HepG2 (cell line): ENCODE data around the gene TEX14. TPM values are rescaled to one million over a fixed set of nuclear protein-coding genes. Genes with fewer than 3 reads are reported as not detected.

Experiments
- ARID3A ChIP-seq: IDR thresholded peaks from 2 replicates; pipeline ENCODE4 v1.6.1; 2012; ENCODE audit warnings: low read depth, low read length, improper control_type of control experiment
- CREB3 ChIP-seq: sonication (generic); formaldehyde crosslinking; IDR thresholded peaks from 2 replicates; pipeline ENCODE4 v1.5.0; 2020; ENCODE audit warnings: missing genetic modification reagents
- EHMT2 ChIP-seq: fragments of 200-600 bp; sonication (generic); IDR thresholded peaks from 2 replicates; pipeline ENCODE4 v1.7.0; 2017; ENCODE audit warnings: antibody characterized with exemption, low read depth, low read length, borderline replicate concordance
- GABPB1 ChIP-seq: IDR thresholded peaks from 2 replicates; pipeline ENCODE4 v1.6.1; 2016; ENCODE audit warnings: mild to moderate bottlenecking, missing genetic modification reagents, moderate library complexity, missing compliant biosample characterization
- HDAC2 ChIP-seq: sonication (generic); formaldehyde crosslinking; IDR thresholded peaks from 2 replicates; pipeline ENCODE4 v1.4.0; 2020; ENCODE audit warnings: missing genetic modification reagents
- HNF1A ChIP-seq, 2 experiments: sonication (generic) in 1 of 2; formaldehyde crosslinking in 1 of 2; IDR thresholded peaks; 2 replicates each; pipeline versions ENCODE4 v1.4.0 to v1.6.1; 2016 to 2020; ENCODE audit warnings: borderline replicate concordance in 1 of 2, low read depth in 1 of 2, mild to moderate bottlenecking in 1 of 2, missing genetic modification reagents in 1 of 2
- HNF4G ChIP-seq, 2 experiments: sonication (generic) in 1 of 2; formaldehyde crosslinking in 1 of 2; IDR thresholded peaks; 2 replicates each; pipeline versions ENCODE4 v1.4.0 to v1.6.1; 2011 to 2020; ENCODE audit warnings: borderline replicate concordance in 2 of 2, low read depth in 2 of 2, mild to moderate bottlenecking in 2 of 2, low read length in 1 of 2, missing genetic modification reagents in 1 of 2, moderate library complexity in 1 of 2
- MED1 ChIP-seq: sonication (generic); formaldehyde crosslinking; IDR thresholded peaks from 2 replicates; pipeline ENCODE4 v1.4.0; 2020; ENCODE audit warnings: missing genetic modification reagents
- MEIS1 ChIP-seq: sonication (generic); formaldehyde crosslinking; IDR thresholded peaks from 2 replicates; pipeline ENCODE4 v1.9.0; 2021; ENCODE audit warnings: mild to moderate bottlenecking, missing genetic modification reagents, moderate library complexity, borderline replicate concordance
- NFYC ChIP-seq: IDR thresholded peaks from 2 replicates; pipeline ENCODE4 v1.6.1; 2016; ENCODE audit warnings: missing genetic modification reagents, missing compliant biosample characterization
- RCOR2 ChIP-seq: IDR thresholded peaks from 2 replicates; pipeline ENCODE4 v1.6.1; 2016; ENCODE audit warnings: missing biosample characterization, missing genetic modification reagents
- REL ChIP-seq: sonication (generic); formaldehyde crosslinking; conservative IDR thresholded peaks from 2 replicates; pipeline ENCODE4 v1.8.0; 2022; ENCODE audit warnings: mild to moderate bottlenecking, missing genetic modification reagents, moderate library complexity
- RFX3 ChIP-seq: IDR thresholded peaks from 2 replicates; pipeline ENCODE4 v1.6.1; 2016; ENCODE audit warnings: missing biosample characterization, missing genetic modification reagents
- U2AF2 ChIP-seq: fragments of 200-400 bp; formaldehyde crosslinking; IDR thresholded peaks from 2 replicates; pipeline ENCODE4 v1.6.1; 2017; ENCODE audit warnings: low read depth, mild to moderate bottlenecking, low read length
- XRCC5 ChIP-seq: fragments of 200-400 bp; formaldehyde crosslinking; optimal IDR thresholded peaks from 2 replicates; pipeline ENCODE3; 2017; ENCODE audit warnings: mild to moderate bottlenecking, low read length
- ZBTB25 ChIP-seq: IDR thresholded peaks from 2 replicates; pipeline ENCODE4 v1.6.1; 2018; ENCODE audit warnings: missing genetic modification reagents
- ZEB1 ChIP-seq: IDR thresholded peaks from 2 replicates; pipeline ENCODE4 v1.6.1; 2012; ENCODE audit warnings: mild to moderate bottlenecking, low read depth, inconsistent platforms; ENCODE audit not compliant: insufficient replicate concordance
- ZNF256 ChIP-seq: sonication (generic); formaldehyde crosslinking; conservative IDR thresholded peaks from 2 replicates; pipeline ENCODE4 v1.4.0; 2020; ENCODE audit warnings: missing genetic modification reagents
- ZNF350 ChIP-seq: sonication (generic); formaldehyde crosslinking; IDR thresholded peaks from 2 replicates; pipeline ENCODE4 v1.4.0; 2020; ENCODE audit warnings: mild to moderate bottlenecking, low read depth, missing genetic modification reagents, borderline replicate concordance
- ZNF788 ChIP-seq: sonication (generic); formaldehyde crosslinking; IDR thresholded peaks from 2 replicates; pipeline ENCODE4 v1.5.0; 2020; ENCODE audit warnings: mild to moderate bottlenecking, missing genetic modification reagents, borderline replicate concordance
- polyA plus RNA-seq, 8 experiments: library from polyadenylated mRNA; depleted of rRNA in 3 of 8; stranded (reverse) in 7 of 8; unstranded in 1 of 8; fragments of >200 nt; fragmentation: Illumina TruSeq in 4 of 8; extraction: Trizol in 4 of 8; gene quantifications; 2 replicates each; pipeline versions ENCODE4 v1.2.1 to v1.2.3, GENCODE V29; 2011 to 2016; ENCODE audit warnings: low read depth in 4 of 8, missing spikeins in 1 of 8, mixed read lengths in 1 of 8; ENCODE audit not compliant: insufficient read depth in 1 of 8
- total RNA-seq, 5 experiments: library from RNA; depleted of rRNA; stranded (reverse); fragments of >200 nt; fragmentation: Illumina TruSeq; extraction: Trizol; gene quantifications; 2 replicates each; pipeline ENCODE4 v1.2.3, GENCODE V29; 2016; ENCODE audit warnings: low read depth in 1 of 5

TEX14 gene
- total and polyA plus RNA-seq, 2 of the 13 experiments (the other 11 are each of a cell fraction or from before 2014, with no cell fraction given) = 0.04 to 0.07 TPM

- TF ChIP-seq U2AF2 = no peak
- no peak for TF ChIP-seq HDAC2 (CRISPR knock-in tag)
- TF ChIP-seq HNF4G (IDR thresholded peaks at IDR 0.05; ENCODE audit: borderline replicate concordance, low read depth, low read length) = no peak
- TF ChIP-seq HNF4G (CRISPR knock-in tag; IDR thresholded peaks at IDR 0.05; ENCODE audit: borderline replicate concordance, low read depth) = no peak
- no peak for TF ChIP-seq NFYC
- TF ChIP-seq REL = no peak
- no peak for TF ChIP-seq MEIS1 (CRISPR knock-in tag)
- TF ChIP-seq CREB3 = no peak
- no peak for TF ChIP-seq RCOR2 (CRISPR knock-in tag)
- TF ChIP-seq ZEB1 = peak; percentile 36
- TF ChIP-seq ZNF350 (CRISPR knock-in tag) = no peak
- no peak for TF ChIP-seq XRCC5
- TF ChIP-seq ARID3A = 0 out of 2 replicates have a peak, but pooled peaks have one; percentile 9
- TF ChIP-seq MED1 = peak; percentile 68
- TF ChIP-seq GABPB1 = no peak
- no peak for TF ChIP-seq EHMT2
- TF ChIP-seq HNF1A (IDR thresholded peaks at IDR 0.05; ENCODE audit: low read depth) = no peak
- TF ChIP-seq HNF1A (CRISPR knock-in tag; IDR thresholded peaks at IDR 0.05; ENCODE audit: borderline replicate concordance) = no peak
- no peak for TF ChIP-seq RFX3 (CRISPR knock-in tag)
- no peak for TF ChIP-seq ZNF788 (CRISPR knock-in tag)
- TF ChIP-seq ZNF256 (CRISPR knock-in tag) = no peak
- TF ChIP-seq ZBTB25 (CRISPR knock-in tag) = no peak; the same call in 1 of the 2 replicates
Measured at GRCh38 chr17:58679263-58680037, 12.4 kb downstream of the TEX14 start (continued).
